DOHH2 (cell line): ENCODE measurements around the gene PAXX.

Source experiments
- CTCF ChIP-seq: fragments of 200-600 bp; sonication (generic); IDR thresholded peaks from one replicate; pipeline ENCODE4 v1.5.1; 2014; ENCODE audit warnings: antibody characterized with exemption, mild to moderate bottlenecking, low read depth, low read length; ENCODE audit not compliant: poor library complexity, severe bottlenecking
- EZH2phosphoT487 ChIP-seq: fragments of 200-600 bp; sonication (generic); IDR thresholded peaks from 2 replicates; pipeline ENCODE4 v1.6.1; 2017; ENCODE audit warnings: borderline replicate concordance, mild to moderate bottlenecking, antibody characterized with exemption, low read length, moderate library complexity, mixed read lengths

- TF ChIP-seq EZH2phosphoT487 (no peak), CTCF (no peak)
Measured at GRCh38 chr9:136962701-136963248, 29.4 kb upstream of the PAXX start.
